Activated CD8-positive, alpha-beta memory T cell treated with anti-CD3 and anti-CD28 coated beads for 36 hours (primary cell): ENCODE data around the gene SIGLEC12. TPM values are rescaled to one million over a fixed set of nuclear protein-coding genes. Genes with fewer than 3 reads are reported as not detected.

Source experiments
- CTCF ChIA-PET: fragments of 350-600 bp; sonication (Branson Sonifier 250); formaldehyde crosslinking; loops from one replicate; lab custom pipeline; 2021; ENCODE audit warnings: antibody characterized with exemption; lab: Charles Lee
- POLR2A ChIA-PET: fragments of 350-600 bp; sonication (Branson Sonifier 250); formaldehyde crosslinking; loops from one replicate; lab custom pipeline; 2021; ENCODE audit warnings: antibody characterized with exemption; lab: Charles Lee
- total RNA-seq, 2 experiments: library from RNA; stranded (reverse); gene quantifications; one replicate each; pipeline ENCODE4 v1.2.3, GENCODE V29; 2021

Gene SIGLEC12
- total RNA-seq, 2 experiments from 2014 or later, result 1.5 to 1.6 TPM

DNA sequence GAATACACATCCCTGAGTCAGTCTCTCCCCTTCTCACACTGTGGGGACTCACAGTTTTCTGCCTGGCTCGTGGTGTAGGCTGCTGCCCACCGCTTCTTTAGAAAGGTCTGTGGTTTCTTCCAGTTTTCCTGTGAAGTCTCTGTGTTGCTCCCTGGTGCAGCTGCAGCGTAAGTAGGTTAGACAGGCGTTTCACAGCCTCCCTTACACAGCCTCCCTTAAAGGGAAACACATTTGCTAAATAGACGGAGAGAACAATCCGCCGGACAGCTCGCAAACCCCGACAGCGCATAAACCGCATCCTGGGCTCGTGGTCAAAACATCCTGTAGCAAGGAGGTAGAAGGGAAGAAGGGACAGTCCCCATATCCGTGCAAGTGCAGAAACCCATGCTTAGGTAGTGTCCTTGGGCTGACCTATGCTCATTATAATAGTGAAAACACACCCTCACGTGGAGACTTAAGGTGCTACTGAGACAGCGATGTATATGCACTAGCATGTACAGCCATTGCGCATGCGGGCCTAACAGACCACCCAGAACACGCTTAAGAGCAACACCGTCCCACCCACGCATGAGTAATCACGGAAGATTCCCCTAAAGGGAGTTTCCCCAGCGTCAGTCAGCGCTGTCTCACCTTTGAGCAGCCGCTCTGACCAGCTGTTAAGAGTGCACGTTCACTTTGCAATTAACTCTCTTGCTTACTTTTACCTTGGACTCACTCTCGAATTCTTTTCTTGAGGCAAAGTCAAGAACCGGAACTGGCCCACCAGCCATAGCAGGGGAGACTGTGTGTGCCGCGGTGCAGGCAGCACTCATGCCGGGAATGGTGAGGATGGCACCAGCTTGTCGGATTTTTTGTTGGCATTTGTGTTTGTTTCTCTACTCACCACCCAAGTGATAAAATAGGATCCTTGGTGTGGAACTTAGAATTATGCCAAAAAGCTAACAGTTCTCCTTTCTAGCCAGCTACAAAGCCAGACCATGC, 59.9 kb downstream of the SIGLEC12 start:
- ChIA-PET CTCF (interaction anchor here (1.1 to 3.8 kb wide), 11 partner anchors 9 to 219 kb away, joined by 3 to 18 read pairs (median 5); partner anchors contain the start of genes CLDND2 and NKG7), POLR2A (interaction anchor here (0.8 to 3.8 kb wide), 3 partner anchors 47 to 74 kb away, joined by 3 to 35 read pairs (median 15); partner anchors contain the start of gene NKG7)

Other genes starting within 250 kb of the SIGLEC12 start
- gene IGLON5, start 190.2 kb downstream of the SIGLEC12 start, total RNA-seq, result under 1 TPM; 0.19 to 0.21 TPM
- 1 to 10 TPM; 3.3 to 3.8 TPM for gene VSIG10L, start 159.7 kb downstream of the SIGLEC12 start, total RNA-seq
- 100 to 1,000 TPM; 127 to 130 TPM for gene ETFB, start 135.4 kb downstream of the SIGLEC12 start, total RNA-seq
- gene CLDND2, start 132.8 kb downstream of the SIGLEC12 start, total RNA-seq, result 10 to 100 TPM; 21.6 to 22.3 TPM
- 100 to 1,000 TPM; 835 to 848 TPM for gene NKG7, start 129.1 kb downstream of the SIGLEC12 start, total RNA-seq
- gene LIM2, start 113.8 kb downstream of the SIGLEC12 start, total RNA-seq, result 1 to 10 TPM in 1 of 2 experiments, under 1 TPM in 1; 0.31 to 1.2 TPM
- gene C19orf84, start 111.2 kb downstream of the SIGLEC12 start, total RNA-seq, result under 1 TPM in 1 of 2 experiments, not detected in 1; 0.19 TPM
- 1 to 10 TPM; 1.2 to 1.8 TPM for gene SIGLEC10, start 84.2 kb downstream of the SIGLEC12 start, total RNA-seq
- not detected for gene SIGLEC8, start 43.3 kb downstream of the SIGLEC12 start, total RNA-seq
- not detected for gene CEACAM18, start 23.3 kb downstream of the SIGLEC12 start, total RNA-seq
- not detected for gene SIGLEC6, start 29.9 kb upstream of the SIGLEC12 start, total RNA-seq
- 10 to 100 TPM; 11.3 to 12.9 TPM for gene ZNF175, start 69.5 kb upstream of the SIGLEC12 start, total RNA-seq
- gene SIGLEC5, start 128.6 kb upstream of the SIGLEC12 start, total RNA-seq, result not detected
- gene SIGLEC14, start 145.0 kb upstream of the SIGLEC12 start, total RNA-seq, result under 1 TPM in 1 of 2 experiments, not detected in 1; 0.08 TPM
- gene SPACA6, start 191.5 kb upstream of the SIGLEC12 start, total RNA-seq, result 1 to 10 TPM; 3.3 to 4.4 TPM
- gene HAS1, start 222.2 kb upstream of the SIGLEC12 start, total RNA-seq, result not detected